HepG2 (cell line): Measurements from ENCODE around the gene DARS2. TPM values are rescaled to one million over a fixed set of nuclear protein-coding genes. Genes with fewer than 3 reads are reported as not detected.

Source experiments
- ATAC-seq: fragments of 200-7000 bp; cut with Tn5 transposase; 3 replicates; pipeline ENCODE4 v1.9.1; 2020; ENCODE audit warnings: mild to moderate bottlenecking, moderate library complexity
- BruUV-seq: library from RNA; stranded (reverse); fragments of 400-500 nt; replicated peaks from 2 replicates; lab custom pipeline; 2021; lab: Mats Ljungman, UMichigan
- CTCF ChIA-PET: fragments of 300-600 bp; formaldehyde crosslinking; extraction: SDS; loops from one replicate; lab custom pipeline; 2021; ENCODE audit warnings: low total read pairs, inconsistent platforms, low intra/inter-chr PET ratio; lab: Yijun Ruan, JAX
- POLR2A ChIA-PET: fragments of 350-600 bp; sonication (Branson Sonifier 250); formaldehyde crosslinking; loops from one replicate; lab custom pipeline; 2020; ENCODE audit warnings: antibody characterized with exemption, inconsistent platforms; lab: Yijun Ruan, JAX
- DNase-seq: peaks from one replicate; pipeline ENCODE4 v3.0.0-alpha.2; 2015; ENCODE audit warnings: low spot score
- FAIRE-seq: peaks from 3 replicates; lab custom pipeline; 2011; peaks lifted over from hg19 to GRCh38; lab: Jason Lieb, UNC
- H2AFZ ChIP-seq: one replicate; pipeline ENCODE4 v1.6.1; 2011; ENCODE audit warnings: low read length, inconsistent platforms
- H3K27ac ChIP-seq: fragments of 300-600 bp; 3 replicates; pipeline ENCODE4 v1.8.0; 2011; ENCODE audit warnings: mixed run types, mild to moderate bottlenecking, mixed read lengths, low read length, inconsistent platforms; ENCODE audit not compliant: insufficient read depth; ENCODE audit errors: extremely low read length
- H3K27me3 ChIP-seq, 2 experiments: fragments of 200-600 bp in 1 of 2; 2 replicates in 1 of 2; 3 replicates in 1 of 2; pipeline versions ENCODE4 v1.6.0 to v1.8.0; 2011; ENCODE audit warnings: low read length in 2 of 2, mild to moderate bottlenecking in 2 of 2, moderate library complexity in 2 of 2, inconsistent platforms in 1 of 2; ENCODE audit not compliant: insufficient read depth in 2 of 2, control insufficient read depth in 1 of 2
- H3K36me3 ChIP-seq, 2 experiments: fragments of 200-600 bp in 1 of 2; replicated peaks in 1 of 2; 2 replicates in 1 of 2; 3 replicates in 1 of 2; pipeline versions ENCODE4 v1.5.1 to v1.8.0; 2011; ENCODE audit warnings: low read length in 2 of 2, inconsistent platforms in 1 of 2; ENCODE audit not compliant: insufficient read depth in 2 of 2, control insufficient read depth in 1 of 2
- H3K4me1 ChIP-seq: 2 replicates; pipeline ENCODE4 v1.5.1; 2012; ENCODE audit warnings: low read length, inconsistent platforms; ENCODE audit not compliant: insufficient read depth
- H3K4me2 ChIP-seq: 2 replicates; pipeline ENCODE4 v1.6.0; 2011; ENCODE audit warnings: low read depth, low read length, inconsistent platforms
- H3K4me3 ChIP-seq, 3 experiments: fragments of 200-600 bp in 1 of 3; sonication (generic), shearing (Covaris generic) in 1 of 3; replicated peaks in 1 of 3; 2 replicates each; pipeline ENCODE4 v1.5.1; 2011 to 2016; ENCODE audit warnings: low read length in 3 of 3, inconsistent platforms in 2 of 3, low read depth in 2 of 3, mild to moderate bottlenecking in 2 of 3, control low read depth in 1 of 3, mixed read lengths in 1 of 3; ENCODE audit not compliant: insufficient read depth in 1 of 3
- H3K79me2 ChIP-seq: one replicate; pipeline ENCODE4 v1.6.1; 2011; ENCODE audit warnings: low read length, inconsistent platforms; ENCODE audit not compliant: insufficient read depth
- H3K9ac ChIP-seq: 2 replicates; pipeline ENCODE4 v1.6.0; 2011; ENCODE audit warnings: mild to moderate bottlenecking, low read depth, low read length, inconsistent platforms; ENCODE audit not compliant: insufficient read depth
- H3K9me3 ChIP-seq: 2 replicates; pipeline ENCODE4 v1.5.1; 2012; ENCODE audit warnings: mild to moderate bottlenecking, low read length
- H4K20me1 ChIP-seq: 2 replicates; pipeline ENCODE4 v1.6.0; 2011; ENCODE audit warnings: inconsistent platforms, mild to moderate bottlenecking, low read length, moderate library complexity; ENCODE audit not compliant: insufficient read depth
- CSRNP1 ChIP-seq: sonication (generic); formaldehyde crosslinking; IDR thresholded peaks from 2 replicates; pipeline ENCODE4 v1.8.1; 2023; ENCODE audit warnings: mild to moderate bottlenecking, missing genetic modification reagents
- PREB ChIP-seq: sonication (generic); formaldehyde crosslinking; IDR thresholded peaks from 2 replicates; pipeline ENCODE4 v1.4.0; 2020; ENCODE audit warnings: missing genetic modification reagents
- THAP9 ChIP-seq: sonication (generic); formaldehyde crosslinking; IDR thresholded peaks from 2 replicates; pipeline ENCODE4; 2020; ENCODE audit warnings: missing genetic modification reagents, mild to moderate bottlenecking, borderline replicate concordance
- ZNF781 ChIP-seq: sonication (generic); formaldehyde crosslinking; IDR thresholded peaks from 2 replicates; pipeline ENCODE4 v1.5.1; 2020; ENCODE audit warnings: borderline replicate concordance, mild to moderate bottlenecking, missing genetic modification reagents; ENCODE audit errors: not compliant biosample characterization
- WGBS: methylation state at CpG from one replicate; pipeline ENCODE4 v1.1.6; 2017; ENCODE audit warnings: low lambda C conversion rate; 5-methylcytosine and 5-hydroxymethylcytosine counted together
- in situ Hi-C: cut with HindIII; loops from 2 replicates; pipeline ENCODE4 v1.10.0; 2017; ENCODE audit warnings: low pct_unique_long_range_greater_than_20kb; ENCODE audit not compliant: extremely low pct_ligation_motif_present
- intact Hi-C: fragments of 100-400 bp; cut with micrococcal nuclease; formaldehyde crosslinking; loops from one replicate; pipeline ENCODE4 v1.10.0; 2022; ENCODE audit not compliant: unreplicated experiment
- polyA plus RNA-seq, 8 experiments: library from polyadenylated mRNA; depleted of rRNA in 3 of 8; stranded (reverse) in 7 of 8; unstranded in 1 of 8; fragments of >200 nt; fragmentation: Illumina TruSeq in 4 of 8; extraction: Trizol in 4 of 8; gene quantifications; 2 replicates each; pipeline versions ENCODE4 v1.2.1 to v1.2.3, GENCODE V29; 2011 to 2016; ENCODE audit warnings: low read depth in 4 of 8, missing spikeins in 1 of 8, mixed read lengths in 1 of 8; ENCODE audit not compliant: insufficient read depth in 1 of 8
- total RNA-seq, 5 experiments: library from RNA; depleted of rRNA; stranded (reverse); fragments of >200 nt; fragmentation: Illumina TruSeq; extraction: Trizol; gene quantifications; 2 replicates each; pipeline ENCODE4 v1.2.3, GENCODE V29; 2016; ENCODE audit warnings: low read depth in 1 of 5

DARS2 gene
- total and polyA plus RNA-seq, 2 of the 13 experiments (the other 11 are each of a cell fraction or from before 2014, with no cell fraction given) = 17.6 to 27.7 TPM

- TF ChIP-seq PREB (no peak), THAP9 (no peak), ZNF781 (no peak), CSRNP1 (CRISPR knock-in tag) (no peak)
- TF ChIP-seq, all 625 proteins: peak for 0
- CTCF ChIA-PET = no interaction called here
These were observed 34.6 kb upstream of the DARS2 start for GRCh38 chr1:173789841-173790240.

More at GRCh38 chr1:173789841-173790240, 34.6 kb upstream of the DARS2 start:
- no peaks in the 10 kb centered on the region for H3K27me3 ChIP-seq
- H2AFZ ChIP-seq = no peak overlapping the region
- FAIRE-seq (no peak), ATAC-seq (no peak), DNase-seq (no peak)
- peaks cover 0 to 11% of the 10 kb centered on the region in 2 experiments; a peak in 1 of 5 replicates for H3K36me3 ChIP-seq
- no peak overlapping the region for H3K4me2 ChIP-seq
- 96% methylated on average over 2 of the region's 2 CpGs for WGBS
- H3K79me2 ChIP-seq = no peaks in the 10 kb centered on the region
- H3K27ac ChIP-seq = no peak overlapping the region
- POLR2A ChIA-PET = no interaction called here
- H4K20me1 ChIP-seq = no peaks in the 10 kb centered on the region
- no peaks in the 10 kb centered on the region for H3K4me1 ChIP-seq
- no peaks in the 10 kb centered on the region for H3K9me3 ChIP-seq
- H3K9ac ChIP-seq = no peak overlapping the region
- intact Hi-C loops = no loop called here
- H3K4me3 ChIP-seq = no peak overlapping the region
- in situ Hi-C loops = no loop called here
- BruUV-seq = no TSS peak
